Measurements from ENCODE around the gene CHST8.
"Not testable (repeated sequence)": the region's sequence is repeated elsewhere in the genome, so short reads cannot be mapped to it uniquely, and the experiment has no call there.

CHST8 gene, protein sequence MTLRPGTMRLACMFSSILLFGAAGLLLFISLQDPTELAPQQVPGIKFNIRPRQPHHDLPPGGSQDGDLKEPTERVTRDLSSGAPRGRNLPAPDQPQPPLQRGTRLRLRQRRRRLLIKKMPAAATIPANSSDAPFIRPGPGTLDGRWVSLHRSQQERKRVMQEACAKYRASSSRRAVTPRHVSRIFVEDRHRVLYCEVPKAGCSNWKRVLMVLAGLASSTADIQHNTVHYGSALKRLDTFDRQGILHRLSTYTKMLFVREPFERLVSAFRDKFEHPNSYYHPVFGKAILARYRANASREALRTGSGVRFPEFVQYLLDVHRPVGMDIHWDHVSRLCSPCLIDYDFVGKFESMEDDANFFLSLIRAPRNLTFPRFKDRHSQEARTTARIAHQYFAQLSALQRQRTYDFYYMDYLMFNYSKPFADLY

DNA sequence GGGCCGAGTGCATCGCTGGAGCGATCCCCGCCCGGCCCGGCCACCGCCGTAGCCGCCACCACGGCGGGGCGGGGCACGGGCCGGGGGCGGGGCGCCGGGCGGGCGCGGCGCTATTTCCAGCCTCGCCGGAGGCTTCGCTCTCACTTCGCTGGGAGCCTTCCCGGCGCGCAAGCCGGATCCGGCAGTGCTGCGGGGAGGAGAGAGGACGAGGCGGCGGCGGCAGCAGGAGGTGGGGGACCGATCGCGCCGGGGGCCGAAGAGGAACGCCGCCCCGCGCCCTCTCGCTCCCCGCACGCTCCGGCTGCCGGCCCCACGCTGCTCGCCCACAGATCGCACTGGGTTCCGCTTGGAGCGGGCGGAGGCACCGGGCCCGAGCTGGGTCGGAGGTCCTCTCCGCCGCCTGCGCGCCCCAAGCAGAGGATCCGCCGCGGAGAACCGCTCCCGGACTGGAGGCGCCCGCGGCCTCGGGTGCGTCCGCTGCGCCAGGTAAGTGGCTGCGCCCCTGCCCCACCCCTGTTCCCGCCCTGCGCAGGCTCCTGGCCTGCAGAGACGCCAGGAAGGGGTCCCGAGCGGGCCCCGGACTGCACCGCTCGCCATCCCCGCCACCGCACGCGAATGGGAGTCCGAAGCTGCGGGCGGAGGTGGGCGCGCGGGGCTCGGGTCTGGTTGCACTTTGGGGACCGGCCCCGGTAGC, at the start of gene CHST8:
Gene CHST8, plus strand, starts transcription at position 143 of the 694 bp plus-strand sequence. CDS start 67,309 bp downstream, outside the sequence.
- no peak for DNase-seq

- no peak for DNase-seq
Observed at GRCh38 chr19:33572929-33573328, 48.8 kb upstream of the CHST8 start.

- DNase-seq, result no peak
Observed at GRCh38 chr19:33574824-33575223, 46.9 kb upstream of the CHST8 start.

GRCh38 chr19:33578697-33579096, 43.1 kb upstream of the CHST8 start:
- DNase-seq, result no peak

- DNase-seq, result no peak
Observed at GRCh38 chr19:33580026-33580644, 41.6 kb upstream of the CHST8 start.

GRCh38 chr19:33580645-33581037, 41.1 kb upstream of the CHST8 start:
- DNase-seq, result no peak

- DNase-seq, result no peak
Observed at GRCh38 chr19:33582914-33583313, 38.8 kb upstream of the CHST8 start.

- no peak for DNase-seq
Observed at GRCh38 chr19:33587150-33587549, 34.6 kb upstream of the CHST8 start.

DNA sequence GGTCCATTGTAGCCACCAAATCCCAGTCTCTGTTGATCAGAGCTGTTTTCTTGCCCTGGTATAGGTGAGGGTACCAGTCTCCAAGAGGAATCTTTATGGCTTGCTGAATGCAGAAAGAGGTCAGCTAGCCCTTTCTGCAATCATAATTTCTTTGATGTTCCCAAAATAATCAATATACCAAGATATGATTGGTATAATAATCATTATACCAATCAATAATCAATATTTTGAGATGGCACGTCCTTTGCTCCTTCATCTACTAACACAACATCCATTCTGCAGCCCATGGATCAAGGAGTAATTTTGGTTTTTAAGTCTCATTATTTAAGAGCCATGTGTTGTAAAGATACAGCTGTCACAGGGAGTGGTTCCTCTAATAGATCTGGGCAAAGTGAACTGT, 31.5 kb upstream of the CHST8 start:
- DNase-seq, result no peak

DNA sequence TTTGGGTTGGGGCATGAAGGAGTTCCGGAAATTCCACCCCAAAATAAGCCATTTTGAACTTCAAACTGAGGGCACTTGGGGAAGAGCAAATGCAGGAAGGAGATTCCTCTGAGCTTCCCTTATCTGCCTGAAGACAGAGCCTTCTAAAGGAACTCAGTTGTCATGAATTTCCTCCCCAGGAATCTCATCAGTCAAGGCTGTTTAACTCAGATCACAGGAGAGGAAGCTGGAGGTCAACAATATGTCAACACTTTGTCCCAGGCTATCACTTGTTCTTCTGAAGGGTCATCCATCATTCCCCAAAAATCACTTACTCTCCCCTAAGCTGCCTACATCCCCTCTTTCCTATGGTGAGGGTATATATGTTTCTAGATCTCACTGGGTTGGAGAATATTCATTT, 26.0 kb upstream of the CHST8 start:
- DNase-seq, result no peak

- no peak for DNase-seq
Observed at GRCh38 chr19:33601583-33601982, 20.2 kb upstream of the CHST8 start.

GRCh38 chr19:33602576-33603204, 19.1 kb upstream of the CHST8 start:
- DNase-seq, result no peak

DNA sequence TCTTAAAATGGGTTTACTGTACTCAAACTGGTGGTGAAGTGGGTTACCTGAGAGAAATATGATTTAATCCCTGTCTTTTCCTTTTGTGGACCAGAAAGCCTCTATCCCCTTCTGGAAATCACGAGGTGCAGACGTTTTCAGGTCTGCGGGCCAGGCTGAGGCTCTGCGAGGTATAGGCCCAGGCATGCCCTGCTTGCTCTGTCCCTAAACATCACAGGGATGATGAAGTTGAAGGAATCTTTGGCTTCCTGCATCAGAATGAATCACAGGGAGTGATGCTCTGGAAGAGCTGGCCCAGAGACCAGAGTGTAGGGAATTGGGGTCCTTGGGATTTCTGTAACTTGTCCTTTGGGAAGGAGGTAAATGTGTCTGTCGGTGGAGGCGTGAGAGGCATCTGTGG, 18.4 kb upstream of the CHST8 start:
- DNase-seq, result no peak

DNA sequence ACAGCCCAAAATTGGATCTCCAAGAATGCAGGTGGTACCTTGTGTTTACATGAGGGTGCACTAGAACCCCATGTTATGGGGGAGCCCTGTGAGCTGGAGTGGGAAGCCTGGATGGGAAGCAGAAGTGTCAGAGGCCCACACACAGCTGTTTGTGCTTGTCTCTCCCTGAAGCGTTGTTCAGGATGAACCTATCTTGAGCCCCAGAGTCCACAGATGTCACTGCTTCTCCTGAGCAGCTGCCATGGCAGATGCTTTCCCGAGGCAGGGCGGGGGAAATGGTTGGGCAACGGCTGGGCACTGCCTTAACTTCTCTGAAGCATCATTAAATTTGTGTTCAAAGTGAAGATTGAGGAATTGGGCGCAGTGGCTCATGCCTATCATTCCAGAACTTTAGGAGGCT, 17.1 kb upstream of the CHST8 start:
- no peak for DNase-seq

DNA sequence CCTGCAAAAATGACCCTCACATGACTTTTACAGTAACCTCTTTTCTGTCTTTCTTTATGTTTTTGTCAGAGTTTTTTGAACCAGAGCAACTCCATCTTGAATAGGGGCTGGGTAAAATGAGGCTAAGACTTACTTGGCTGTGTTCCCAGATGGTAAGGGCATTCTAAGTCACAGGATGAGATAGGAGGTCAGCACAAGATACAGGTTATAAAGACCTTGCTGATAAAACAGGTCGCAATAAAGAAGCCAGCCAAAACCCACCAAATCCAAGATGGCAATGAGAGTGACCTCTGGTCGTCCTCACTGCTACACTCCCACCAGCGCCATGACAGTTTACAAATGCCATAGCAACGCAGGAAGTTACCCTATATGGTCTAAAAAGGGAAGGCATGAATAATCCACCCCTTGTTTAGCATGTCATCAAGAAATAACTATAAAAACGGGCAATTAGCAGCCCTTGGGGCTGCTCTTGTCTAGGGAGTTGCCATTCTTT, 15.9 kb upstream of the CHST8 start:
- DNase-seq, result not testable (repeated sequence)

- no peak for DNase-seq
Observed at GRCh38 chr19:33606556-33606955, 15.2 kb upstream of the CHST8 start.

GRCh38 chr19:33609353-33609752, 12.4 kb upstream of the CHST8 start:
- DNase-seq, result no peak

DNA sequence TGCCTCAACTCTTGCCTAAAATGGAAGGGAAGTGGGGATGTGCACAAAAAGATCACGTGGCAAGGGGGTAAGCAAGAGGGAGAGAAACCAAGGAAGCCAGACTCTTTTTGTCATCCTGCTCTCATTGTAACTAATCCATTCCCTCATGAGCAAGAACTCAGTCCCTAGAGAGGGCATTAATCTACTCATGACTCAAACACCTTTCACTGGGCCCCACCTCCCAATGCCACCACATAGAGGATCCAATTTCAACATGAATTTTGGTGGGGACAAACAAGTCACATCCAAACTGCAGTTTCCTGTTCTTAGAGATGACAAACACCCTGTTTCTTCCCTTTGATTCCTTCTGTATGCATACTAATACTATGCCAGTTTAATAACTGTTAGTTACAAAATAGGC, 11.2 kb upstream of the CHST8 start:
- no peak for DNase-seq

GRCh38 chr19:33612928-33613619, 8.7 kb upstream of the CHST8 start:
- no peak for DNase-seq

DNA sequence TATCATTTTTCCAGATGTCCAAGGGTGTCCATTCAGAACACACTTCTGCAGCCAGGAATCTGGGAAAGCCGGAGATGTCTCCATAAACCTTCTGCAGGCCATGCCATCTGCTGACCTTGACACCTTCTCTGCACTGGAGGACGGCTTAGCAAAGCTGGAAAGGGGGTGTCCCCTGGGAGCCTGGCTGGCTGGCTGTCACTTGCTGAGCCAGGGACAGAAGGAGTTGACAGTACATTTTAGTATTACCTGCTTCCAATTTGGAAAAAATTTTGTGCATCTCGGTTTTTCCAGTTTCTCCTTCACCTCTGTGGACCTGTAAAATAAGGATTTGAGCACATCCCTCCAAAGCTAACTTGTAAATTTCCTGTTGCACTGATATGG, 8.1 kb upstream of the CHST8 start:
- no peak for DNase-seq

GRCh38 chr19:33616346-33616745, 5.4 kb upstream of the CHST8 start:
- DNase-seq, result no peak

GRCh38 chr19:33616857-33617256, 4.9 kb upstream of the CHST8 start:
- DNase-seq, result no peak

GRCh38 chr19:33618363-33618762, 3.4 kb upstream of the CHST8 start:
- not testable (repeated sequence) for DNase-seq

Measured in MV-4-11 (cell line).